ENCODE measurements around the gene EVA1B.

The EVA1B gene

GRCh38 chr1:36320767-36321118 lies 2.7 kb downstream of the EVA1B start:
- in situ Hi-C loops (cut with MboI; ENCODE audit: low sequenced_read_pairs): no loop called here

- in situ Hi-C loops (cut with MboI; ENCODE audit: low sequenced_read_pairs): no loop called here
Measured at GRCh38 chr1:36320291-36320761, 3.1 kb downstream of the EVA1B start.

GRCh38 chr1:36309397-36309796 lies 14.0 kb downstream of the EVA1B start:
- in situ Hi-C loops (cut with MboI; ENCODE audit: low sequenced_read_pairs): no loop called here

GRCh38 chr1:36307601-36308330 lies 15.7 kb downstream of the EVA1B start:
- in situ Hi-C loops (cut with MboI; ENCODE audit: low sequenced_read_pairs): no loop called here

GRCh38 chr1:36306902-36307456 lies 16.5 kb downstream of the EVA1B start:
- in situ Hi-C loops (cut with MboI; ENCODE audit: low sequenced_read_pairs): no loop called here

GRCh38 chr1:36306210-36306901 lies 17.1 kb downstream of the EVA1B start, which contains the start of gene SH3D21:
TSS of gene SH3D21 (plus strand) at chr1:36306368. CDS start at chr1:36306421, 53 bp downstream.
- in situ Hi-C loops (cut with MboI; ENCODE audit: low sequenced_read_pairs): no loop called here

GRCh38 chr1:36305915-36306209 lies 17.6 kb downstream of the EVA1B start:
- in situ Hi-C loops (cut with MboI; ENCODE audit: low sequenced_read_pairs): no loop called here

GRCh38 chr1:36304970-36305914 lies 18.2 kb downstream of the EVA1B start:
- in situ Hi-C loops (cut with MboI; ENCODE audit: low sequenced_read_pairs): no loop called here

GRCh38 chr1:36304521-36304920 lies 18.9 kb downstream of the EVA1B start:
- in situ Hi-C loops (cut with MboI; ENCODE audit: low sequenced_read_pairs): no loop called here

GRCh38 chr1:36303650-36304360 lies 19.6 kb downstream of the EVA1B start:
- in situ Hi-C loops (cut with MboI; ENCODE audit: low sequenced_read_pairs): no loop called here

- in situ Hi-C loops (cut with MboI; ENCODE audit: low sequenced_read_pairs): no loop called here
Measured at GRCh38 chr1:36303244-36303643, 20.2 kb downstream of the EVA1B start.

- in situ Hi-C loops (cut with MboI; ENCODE audit: low sequenced_read_pairs): no loop called here
Measured at GRCh38 chr1:36301220-36301619, 22.2 kb downstream of the EVA1B start.

GRCh38 chr1:36300526-36300925 lies 22.9 kb downstream of the EVA1B start:
- in situ Hi-C loops (cut with MboI; ENCODE audit: low sequenced_read_pairs): no loop called here

GRCh38 chr1:36298640-36299039 lies 24.8 kb downstream of the EVA1B start:
- in situ Hi-C loops (cut with MboI; ENCODE audit: low sequenced_read_pairs): no loop called here

GRCh38 chr1:36297062-36297461 lies 26.4 kb downstream of the EVA1B start:
- in situ Hi-C loops (cut with MboI; ENCODE audit: low sequenced_read_pairs): no loop called here

GRCh38 chr1:36295390-36295789 lies 28.1 kb downstream of the EVA1B start:
- in situ Hi-C loops (cut with MboI; ENCODE audit: low sequenced_read_pairs): no loop called here

GRCh38 chr1:36287595-36287994 lies 35.9 kb downstream of the EVA1B start:
- in situ Hi-C loops (cut with MboI; ENCODE audit: low sequenced_read_pairs): loop anchor here (10.0 kb wide), 1 partner anchor 193 kb away; no protein-coding TSS in a partner anchor

- in situ Hi-C loops (cut with MboI; ENCODE audit: low sequenced_read_pairs): loop anchor here (10.0 kb wide), 1 partner anchor 192 kb away; no protein-coding TSS in a partner anchor
Measured at GRCh38 chr1:36286802-36287201, 36.6 kb downstream of the EVA1B start.

GRCh38 chr1:36285443-36286101 lies 37.9 kb downstream of the EVA1B start:
- in situ Hi-C loops (cut with MboI; ENCODE audit: low sequenced_read_pairs): loop anchor here (10.0 kb wide), 1 partner anchor 191 kb away; no protein-coding TSS in a partner anchor

- in situ Hi-C loops (cut with MboI; ENCODE audit: low sequenced_read_pairs): loop anchor here (10.0 kb wide), 1 partner anchor 190 kb away; no protein-coding TSS in a partner anchor
Measured at GRCh38 chr1:36284517-36284916, 38.9 kb downstream of the EVA1B start.

Measured in HL-60/S4 treated with phorbol 12-myristate 13-acetate at 8.2 ng/mL for 4 days and 3 days (cell line).